Uterus (tissue), 4 donors: ENCODE measurements around the gene KISS1R. TPM values are rescaled to one million over a fixed set of nuclear protein-coding genes. Genes with fewer than 3 reads are reported as not detected.

Experiments used
- DNase-seq, 2 donors: peaks; one replicate each; pipeline ENCODE4 v3.0.0-alpha.2; 2019 to 2020
- H3K27ac ChIP-seq, 2 donors: fragments of 200-600 bp; sonication (generic); 1 replicate in 1 of 2; 2 replicates in 1 of 2; pipeline ENCODE4 v1.5.1; 2016 to 2018
- H3K27me3 ChIP-seq, 2 donors: fragments of 200-600 bp; sonication (generic); one replicate each; pipeline ENCODE4 v1.5.1; 2018 to 2019; ENCODE audit warnings: control low read depth in 1 of 2
- H3K36me3 ChIP-seq, 2 donors: fragments of 200-600 bp; sonication (generic); one replicate each; pipeline ENCODE4 v1.5.1; 2019; ENCODE audit warnings: control low read depth in 1 of 2
- H3K4me1 ChIP-seq, 2 donors: fragments of 200-600 bp; sonication (generic); one replicate each; pipeline ENCODE4 v1.5.1; 2018 to 2019; ENCODE audit warnings: control low read depth in 1 of 2
- H3K4me3 ChIP-seq, 2 donors: fragments of 200-600 bp; sonication (generic); 1 replicate in 1 of 2; 2 replicates in 1 of 2; pipeline ENCODE4 v1.5.1; 2018 to 2019; ENCODE audit warnings: mild to moderate bottlenecking in 1 of 2
- H3K9me3 ChIP-seq, 2 donors: fragments of 200-600 bp; sonication (generic); one replicate each; pipeline ENCODE4 v1.5.1; 2019; ENCODE audit warnings: control low read depth in 1 of 2
- CTCF ChIP-seq, 4 experiments: fragments of 200-600 bp in 2 of 4; fragments of 450-650 bp in 2 of 4; sonication (generic) in 2 of 4; IDR thresholded peaks; one replicate each; pipeline ENCODE4 v1.5.1; 2016 to 2019; ENCODE audit warnings: antibody characterized with exemption in 4 of 4, mild to moderate bottlenecking in 2 of 4, moderate library complexity in 1 of 4
- POLR2A ChIP-seq, 2 donors: fragments of 450-650 bp; IDR thresholded peaks; one replicate each; pipeline ENCODE4 v1.6.1; 2016; ENCODE audit warnings: antibody characterized with exemption in 2 of 2, mild to moderate bottlenecking in 1 of 2, moderate library complexity in 1 of 2
- intact Hi-C: fragments of 100-400 bp; cut with DNase I; formaldehyde crosslinking; loops from one replicate; pipeline ENCODE4 v1.15.1; 2023; ENCODE audit warnings: low total_unique reads
- total RNA-seq, 4 donors: library from RNA; depleted of rRNA in 3 of 4; stranded (reverse); fragments of >200 nt in 3 of 4; gene quantifications; one replicate each; pipeline versions ENCODE4 v1.1.0 to v1.2.4, GENCODE V29; 2014 to 2023
- donor health status: DM: yes; HTN: yes; CAD: no.

The KISS1R gene
- total RNA-seq, 4 donors from 2014 or later = 0.14 TPM; not detected in 3

GRCh38 chr19:879711-880438 lies 37.3 kb upstream of the KISS1R start:
- Histone ChIP-seq H3K27ac (no peak overlapping the region), H3K9me3 (no peaks in the 10 kb centered on the region), H3K4me1 (no peaks in the 10 kb centered on the region), H3K4me3 (no peak overlapping the region), H3K36me3 (no peaks in the 10 kb centered on the region), H3K27me3 (no peaks in the 10 kb centered on the region)
- no peak for DNase-seq
- intact Hi-C loops = no loop called here
- TF ChIP-seq POLR2A (IDR thresholded peaks at IDR 0.05) (no peak), CTCF (IDR thresholded peaks at IDR 0.05) (no peak)

DNA sequence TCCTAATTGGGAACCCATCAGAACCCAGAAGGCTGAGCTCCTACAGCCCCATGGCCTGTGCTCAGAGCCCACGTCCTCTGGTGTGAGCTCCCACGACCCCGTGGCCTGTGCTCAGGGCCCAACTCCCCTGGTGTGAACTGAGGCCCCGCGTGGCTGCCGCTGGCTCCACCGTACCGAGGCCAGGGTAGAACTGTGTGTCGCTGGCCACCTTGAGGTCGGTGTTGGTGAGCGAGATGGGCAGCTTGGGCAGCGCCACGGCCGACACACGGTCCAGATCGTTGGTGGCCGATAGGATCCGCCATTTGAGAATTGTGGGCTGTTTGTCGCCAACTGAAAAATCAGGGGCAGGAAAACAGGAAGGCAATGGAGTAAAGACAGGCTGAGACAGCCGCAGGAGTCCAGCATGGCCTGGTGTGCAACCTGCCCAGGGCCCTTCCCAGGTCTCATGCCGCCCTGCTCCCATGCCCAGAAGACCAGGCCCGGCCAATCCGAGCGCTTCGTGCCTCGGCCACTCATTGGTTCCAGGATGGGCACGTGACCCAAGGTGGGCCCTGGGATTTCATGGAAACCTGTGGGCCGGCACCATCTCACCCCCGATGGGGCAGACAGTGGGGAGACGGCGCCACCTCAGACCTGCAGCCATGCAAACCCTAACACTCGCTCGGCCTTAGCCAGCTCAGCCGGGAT lies 35.6 kb upstream of the KISS1R start:
- H3K27ac ChIP-seq = no peak overlapping the region
- no peaks in the 10 kb centered on the region for H3K9me3 ChIP-seq
- no peak for DNase-seq
- intact Hi-C loops = no loop called here
- H3K27me3 ChIP-seq = no peaks in the 10 kb centered on the region
- no peaks in the 10 kb centered on the region for H3K4me1 ChIP-seq
- no peak overlapping the region for H3K4me3 ChIP-seq
- no peaks in the 10 kb centered on the region for H3K36me3 ChIP-seq
- no peak for TF ChIP-seq POLR2A (IDR thresholded peaks at IDR 0.05)
- TF ChIP-seq CTCF (IDR thresholded peaks at IDR 0.05) = no peak

DNA sequence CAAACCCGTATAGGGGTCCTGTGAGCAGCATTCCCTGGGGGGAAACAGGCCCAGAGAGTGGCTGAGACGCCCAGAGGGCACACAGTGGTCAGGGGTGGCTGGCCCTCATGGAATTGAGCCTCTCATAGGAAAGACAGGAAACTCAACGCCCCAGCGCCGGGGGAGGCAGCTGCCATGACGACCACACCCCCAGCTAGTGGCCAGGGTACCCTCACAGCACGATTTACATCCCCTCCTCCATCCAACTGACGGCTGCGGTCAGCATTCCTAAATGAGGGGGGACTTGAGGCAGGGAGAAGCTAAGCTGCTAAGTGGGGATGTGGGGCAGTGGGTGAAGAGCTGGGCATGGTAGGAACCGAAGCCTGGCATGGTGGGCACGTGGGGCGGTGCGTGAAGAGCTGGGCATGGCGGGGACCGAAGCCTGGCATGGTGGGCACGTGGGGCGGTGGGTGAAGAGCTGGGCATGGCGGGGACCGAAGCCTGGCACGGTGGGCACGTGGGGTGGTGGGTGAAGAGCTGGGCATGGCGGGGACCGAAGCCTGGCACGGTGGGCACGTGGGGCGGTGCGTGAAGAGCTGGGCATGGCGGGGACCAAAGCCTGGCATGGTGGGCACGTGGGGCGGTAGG lies 34.1 kb upstream of the KISS1R start:
- H3K4me1 ChIP-seq = no peaks in the 10 kb centered on the region
- no peak for DNase-seq
- intact Hi-C loops = no loop called here
- no peak overlapping the region for H3K27ac ChIP-seq
- H3K4me3 ChIP-seq = no peak overlapping the region
- H3K36me3 ChIP-seq = no peaks in the 10 kb centered on the region
- no peaks in the 10 kb centered on the region for H3K27me3 ChIP-seq
- no peaks in the 10 kb centered on the region for H3K9me3 ChIP-seq
- TF ChIP-seq POLR2A (IDR thresholded peaks at IDR 0.05) (no peak), CTCF (IDR thresholded peaks at IDR 0.05) (no peak)

DNA sequence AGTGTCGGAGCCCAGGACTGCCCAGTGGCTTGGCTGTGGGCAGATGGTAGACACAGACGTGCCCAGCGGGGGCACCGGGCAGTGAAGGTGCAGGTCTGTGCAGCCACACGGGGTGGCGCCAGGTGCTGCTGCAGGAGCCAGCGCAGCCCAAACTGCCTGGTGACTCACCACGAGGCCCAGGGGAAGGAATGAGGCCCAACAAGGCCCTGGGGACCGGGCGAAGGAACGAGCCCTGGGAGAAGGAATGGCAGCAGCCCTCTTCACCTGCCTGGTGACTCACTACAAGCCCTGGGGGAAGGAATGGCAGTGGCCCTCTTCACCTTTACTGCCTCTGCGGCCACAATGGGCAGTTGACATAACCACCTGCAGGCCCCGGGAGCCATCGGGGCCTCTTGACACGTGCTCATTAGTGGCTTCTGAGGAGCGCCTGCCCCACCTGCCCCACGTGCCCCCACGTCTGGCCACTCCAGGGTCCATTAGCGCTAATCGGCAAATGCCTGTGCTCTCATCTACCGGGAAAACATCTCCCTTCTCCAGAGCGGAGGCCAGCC lies 33.4 kb upstream of the KISS1R start:
- Histone ChIP-seq H3K9me3 (no peaks in the 10 kb centered on the region), H3K27me3 (no peaks in the 10 kb centered on the region), H3K4me3 (no peak overlapping the region), H3K4me1 (no peaks in the 10 kb centered on the region), H3K36me3 (no peaks in the 10 kb centered on the region), H3K27ac (no peak overlapping the region)
- intact Hi-C loops = no loop called here
- no peak for DNase-seq
- TF ChIP-seq CTCF (IDR thresholded peaks at IDR 0.05) (no peak), POLR2A (IDR thresholded peaks at IDR 0.05) (no peak)
